ENCODE results near the gene PSMG4.

DNA sequence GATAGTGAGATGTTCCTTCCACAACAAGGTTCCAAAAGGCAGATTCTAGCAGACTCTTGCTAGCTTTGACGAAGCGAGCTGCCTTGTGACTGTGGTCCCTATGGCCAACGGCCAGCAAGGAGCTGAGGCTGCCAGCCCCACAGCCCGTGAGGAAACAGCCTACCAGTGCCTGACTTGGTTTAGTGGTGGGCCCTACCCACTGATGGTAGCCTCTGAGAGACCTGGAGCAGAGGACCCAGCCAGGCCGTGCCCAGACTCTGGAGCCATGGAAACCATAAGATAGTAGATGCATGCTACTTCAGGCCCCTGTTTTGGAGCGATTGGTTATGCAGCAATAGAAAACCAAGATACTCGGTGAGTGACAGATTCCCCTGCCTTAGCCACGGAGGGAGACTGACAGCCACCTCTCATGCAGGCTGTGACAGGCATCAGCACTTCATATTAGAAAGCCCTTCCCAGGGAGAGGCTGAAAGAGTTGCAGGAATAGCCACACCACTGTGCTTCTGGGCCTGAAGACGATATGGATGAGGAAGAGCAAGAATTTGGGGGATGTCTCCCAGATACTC is 19.2 kb downstream of the PSMG4 start:
- TF ChIP-seq, protein P1, sequence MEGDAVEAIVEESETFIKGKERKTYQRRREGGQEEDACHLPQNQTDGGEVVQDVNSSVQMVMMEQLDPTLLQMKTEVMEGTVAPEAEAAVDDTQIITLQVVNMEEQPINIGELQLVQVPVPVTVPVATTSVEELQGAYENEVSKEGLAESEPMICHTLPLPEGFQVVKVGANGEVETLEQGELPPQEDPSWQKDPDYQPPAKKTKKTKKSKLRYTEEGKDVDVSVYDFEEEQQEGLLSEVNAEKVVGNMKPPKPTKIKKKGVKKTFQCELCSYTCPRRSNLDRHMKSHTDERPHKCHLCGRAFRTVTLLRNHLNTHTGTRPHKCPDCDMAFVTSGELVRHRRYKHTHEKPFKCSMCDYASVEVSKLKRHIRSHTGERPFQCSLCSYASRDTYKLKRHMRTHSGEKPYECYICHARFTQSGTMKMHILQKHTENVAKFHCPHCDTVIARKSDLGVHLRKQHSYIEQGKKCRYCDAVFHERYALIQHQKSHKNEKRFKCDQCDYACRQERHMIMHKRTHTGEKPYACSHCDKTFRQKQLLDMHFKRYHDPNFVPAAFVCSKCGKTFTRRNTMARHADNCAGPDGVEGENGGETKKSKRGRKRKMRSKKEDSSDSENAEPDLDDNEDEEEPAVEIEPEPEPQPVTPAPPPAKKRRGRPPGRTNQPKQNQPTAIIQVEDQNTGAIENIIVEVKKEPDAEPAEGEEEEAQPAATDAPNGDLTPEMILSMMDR (IDR thresholded peaks at IDR 0.05; ENCODE audit: low read depth, low read length) = no peak
- TF ChIP-seq EZH2phosphoT487 (IDR thresholded peaks at IDR 0.05; ENCODE audit: low read depth) = no peak

Data from OCI-LY3 (cell line).